Motor neuron (in vitro differentiated cells): ENCODE data around the gene MAPK12. TPM values are rescaled to one million over a fixed set of nuclear protein-coding genes. Genes with fewer than 3 reads are reported as not detected.
A peak's percentile ranks its signal among the peaks of the same experiment; 100 is the strongest.

ENCODE experiments used
- ATAC-seq, 8 experiments: fragments of 200-7000 bp; cut with Tn5 transposase; replicated peaks in 6 of 8; 2 replicates each; pipeline ENCODE4 v1.8.0; 2021; ENCODE audit warnings: mild to moderate bottlenecking in 8 of 8, moderate library complexity in 8 of 8
- H3K27ac ChIP-seq, 2 donors: fragments of 250-450 bp; sonication (Bioruptor Pico); 2 replicates each; pipeline ENCODE4 v1.9.0; 2021; ENCODE audit warnings: antibody characterized with exemption in 2 of 2, mild to moderate bottlenecking in 2 of 2, moderate library complexity in 1 of 2
- H3K4me1 ChIP-seq, 2 donors: fragments of 250-450 bp; sonication (Bioruptor Pico); replicated peaks in 1 of 2; 2 replicates each; pipeline ENCODE4 v1.6.1; 2021; ENCODE audit warnings: antibody characterized with exemption in 2 of 2, mild to moderate bottlenecking in 2 of 2, moderate library complexity in 1 of 2
- H3K4me3 ChIP-seq, 5 donors: fragments of 250-450 bp; sonication (Bioruptor Pico); 2 replicates each; pipeline ENCODE4 v1.9.0; 2021; ENCODE audit warnings: antibody characterized with exemption in 5 of 5, mild to moderate bottlenecking in 5 of 5, moderate library complexity in 4 of 5
- WGBS, 10 experiments: fragments of 450-650 bp; shearing (Covaris generic); methylation state at CpG; one replicate each; pipeline ENCODE4 v1.0.0; 2022; 5-methylcytosine and 5-hydroxymethylcytosine counted together
- in situ Hi-C, 9 experiments: fragments of 400-800 bp; cut with MboI; loops; one replicate each; pipeline ENCODE4 v1.15.0; 2021; ENCODE audit warnings: low sequenced_read_pairs in 9 of 9, low pct_unique_long_range_greater_than_20kb in 2 of 9; ENCODE audit not compliant: unreplicated experiment in 9 of 9
- total RNA-seq, 8 experiments: library from RNA; unstranded; fragments of 300-600 nt; gene quantifications; 2 replicates each; pipeline versions ENCODE4 v1.2.3 to v1.2.4, GENCODE V29; 2022

MAPK12 gene
- total RNA-seq, result 10 to 100 TPM in 7 of 8 experiments, 1 to 10 TPM in 1; 8.8 to 34.7 (median 22.7) TPM

- H3K4me3 ChIP-seq, result peak within 1 kb of the TSS; percentile 48 to 63 (median 56)
- in situ Hi-C loops, result loop anchor here in 1 of 9 experiments (10.0 kb wide), 1 partner anchor 63 kb away; the partner anchor contains the start of gene DENND6B
- ATAC-seq, result peak; percentile 25 to 80 (median 66)
- peak within 1 kb of the TSS; percentile 83 to 87 for H3K27ac ChIP-seq
- H3K4me1 ChIP-seq, result peaks cover 28 to 30% of the 10 kb centered on the region in 2 donors
- WGBS, 10 experiments, result no CpG with 5 or more reads among the region's 61 CpGs
These were observed at the start of gene MAPK12 for GRCh38 chr22:50261615-50262459. Gene MAPK12, minus strand, starts transcription at chr22:50261683. Its CDS starts 174 bp downstream, at chr22:50261509.

- no peak for ATAC-seq
- Histone ChIP-seq H3K4me1 (peaks cover 30 to 35% of the 10 kb centered on the region in 2 donors), H3K4me3 (no peak overlapping the region), H3K27ac (no peak overlapping the region)
- in situ Hi-C loops, result no loop called here
- 90 to 100% methylated on average over 2 of the region's 16 CpGs; no CpG with 5 or more reads in 8 of the 10 experiments for WGBS, 10 experiments
These were observed 49.5 kb upstream of the MAPK12 start for GRCh38 chr22:50310949-50311444.

- Histone ChIP-seq H3K4me3 (no peak overlapping the region), H3K4me1 (peaks cover 37 to 41% of the 10 kb centered on the region in 2 donors), H3K27ac (peak overlapping the region in 1 of 2 donors; percentile 84)
- no peak for ATAC-seq
- in situ Hi-C loops, result no loop called here
- WGBS, 10 experiments, result 90 to 91% methylated on average over 6 to 11 of the region's 21 CpGs; no CpG with 5 or more reads in 8 of the 10 experiments
These were observed 48.7 kb upstream of the MAPK12 start for GRCh38 chr22:50310031-50310722.

- Histone ChIP-seq H3K4me1 (peaks cover 40 to 42% of the 10 kb centered on the region in 2 donors), H3K27ac (peak overlapping the region; percentile 24 to 84), H3K4me3 (peak overlapping the region in 1 of 5 donors; percentile 3)
- in situ Hi-C loops, result no loop called here
- WGBS, 10 experiments, result 67 to 100% (median 100%) methylated on average over 1 to 3 of the region's 7 CpGs; no CpG with 5 or more reads in 7 of the 10 experiments
- peak in 5 of 8 experiments; percentile 0 to 75 (median 69) for ATAC-seq
These were observed 48.1 kb upstream of the MAPK12 start for GRCh38 chr22:50309601-50309991.

GRCh38 chr22:50308986-50309600, 47.6 kb upstream of the MAPK12 start:
- Histone ChIP-seq H3K27ac (peak overlapping the region; percentile 24 to 84), H3K4me1 (peaks cover 39 to 40% of the 10 kb centered on the region in 2 donors), H3K4me3 (peak overlapping the region in 1 of 5 donors; percentile 3)
- in situ Hi-C loops, result no loop called here
- peak in 5 of 8 experiments; percentile 0 to 60 (median 45) for ATAC-seq
- WGBS, 10 experiments, result 30% methylated on average over 2 of the region's 9 CpGs; no CpG with 5 or more reads in 9 of the 10 experiments

GRCh38 chr22:50308597-50308935, 47.1 kb upstream of the MAPK12 start:
- no CpG with 5 or more reads among the region's 7 CpGs for WGBS, 10 experiments
- Histone ChIP-seq H3K4me3 (no peak overlapping the region), H3K4me1 (peaks cover 44% of the 10 kb centered on the region in 2 donors), H3K27ac (peak overlapping the region; percentile 24 to 84)
- ATAC-seq, result peak in 5 of 8 experiments; percentile 5 to 24 (median 18)
- in situ Hi-C loops, result no loop called here

- peak overlapping the region in 1 of 5 donors; percentile 11 for H3K4me3 ChIP-seq
- in situ Hi-C loops, result no loop called here
- H3K4me1 ChIP-seq, result peaks cover 49% of the 10 kb centered on the region in 2 donors
- 80 to 100% methylated on average over 1 to 2 of the region's 19 CpGs; no CpG with 5 or more reads in 8 of the 10 experiments for WGBS, 10 experiments
- H3K27ac ChIP-seq, result peak overlapping the region; percentile 24 to 84
- peak in 4 of 8 experiments; percentile 0 to 3 (median 2) for ATAC-seq
These were observed 46.6 kb upstream of the MAPK12 start for GRCh38 chr22:50307890-50308596.

- WGBS, 10 experiments, result 3% methylated on average over 7 to 8 of the region's 105 CpGs; no CpG with 5 or more reads in 8 of the 10 experiments
- Histone ChIP-seq H3K4me3 (peak within 1 kb of the TSS; percentile 54 to 88 (median 80)), H3K4me1 (peaks cover 56 to 57% of the 10 kb centered on the region in 2 donors), H3K27ac (peak within 1 kb of the TSS; percentile 89 to 90)
- in situ Hi-C loops, result no loop called here
- ATAC-seq, result peak; percentile 13 to 71 (median 52)
These were observed 45.6 kb upstream of the MAPK12 start, which contains the start of gene PLXNB2 for GRCh38 chr22:50306753-50307749. Gene PLXNB2, minus strand, starts transcription at chr22:50307646. Its CDS starts 17,062 bp downstream, at chr22:50290584.

- Histone ChIP-seq H3K4me1 (peaks cover 66 to 67% of the 10 kb centered on the region in 2 donors), H3K4me3 (peak overlapping the region; percentile 54 to 88 (median 80)), H3K27ac (peak overlapping the region; percentile 89 to 90)
- peak; percentile 7 to 54 (median 21) for ATAC-seq
- in situ Hi-C loops, result no loop called here
- 0 to 7% (median 0%) methylated on average over 1 to 4 of the region's 21 CpGs; no CpG with 5 or more reads in 5 of the 10 experiments for WGBS, 10 experiments
These were observed 44.6 kb upstream of the MAPK12 start for GRCh38 chr22:50305923-50306566.

GRCh38 chr22:50305393-50305922, 44.0 kb upstream of the MAPK12 start:
- 68 to 95% methylated on average over 3 of the region's 14 CpGs; no CpG with 5 or more reads in 8 of the 10 experiments for WGBS, 10 experiments
- in situ Hi-C loops, result no loop called here
- peak overlapping the region; percentile 54 to 88 (median 80) for H3K4me3 ChIP-seq
- H3K27ac ChIP-seq, result peak overlapping the region; percentile 89 to 90
- H3K4me1 ChIP-seq, result peaks cover 72% of the 10 kb centered on the region in 2 donors
- peak in 2 of 8 experiments; percentile 1 to 2 for ATAC-seq
